HepG2 (cell line): ENCODE data around the gene LRP5. TPM values are rescaled to one million over a fixed set of nuclear protein-coding genes. Genes with fewer than 3 reads are reported as not detected.

ENCODE experiments used
- CCDC6 ChIP-seq: sonication (generic); formaldehyde crosslinking; IDR thresholded peaks from 2 replicates; pipeline ENCODE4 v1.8.1; 2022; ENCODE audit warnings: mild to moderate bottlenecking, missing genetic modification reagents, moderate library complexity
- E2F2 ChIP-seq: sonication (generic); formaldehyde crosslinking; IDR thresholded peaks from 2 replicates; pipeline ENCODE4 v1.4.0; 2020; ENCODE audit warnings: missing genetic modification reagents, borderline replicate concordance
- HMGA1 ChIP-seq: sonication (generic); formaldehyde crosslinking; conservative IDR thresholded peaks from 2 replicates; pipeline ENCODE4 v1.4.0; 2020; ENCODE audit warnings: missing genetic modification reagents
- NFIC ChIP-seq: IDR thresholded peaks from 2 replicates; pipeline ENCODE4 v1.6.1; 2012; ENCODE audit warnings: mild to moderate bottlenecking, low read length, inconsistent platforms
- NR2C2 ChIP-seq: sonication (generic); formaldehyde crosslinking; IDR thresholded peaks from 2 replicates; pipeline ENCODE4 v1.4.0; 2020; ENCODE audit warnings: missing genetic modification reagents, mild to moderate bottlenecking, moderate library complexity, borderline replicate concordance
- ZNF20 ChIP-seq: sonication (generic); formaldehyde crosslinking; IDR thresholded peaks from 2 replicates; pipeline ENCODE4 v1.4.0; 2020; ENCODE audit warnings: mild to moderate bottlenecking, moderate library complexity, missing genetic modification reagents
- ZNF230 ChIP-seq: sonication (generic); formaldehyde crosslinking; IDR thresholded peaks from 2 replicates; pipeline ENCODE4 v1.4.0; 2020; ENCODE audit warnings: mild to moderate bottlenecking, missing genetic modification reagents
- ZNF24 ChIP-seq: fragments of 450-650 bp; IDR thresholded peaks from 2 replicates; pipeline ENCODE4 v1.6.1; 2017; ENCODE audit warnings: antibody characterized with exemption, mild to moderate bottlenecking
- ZNF317 ChIP-seq: sonication (generic); formaldehyde crosslinking; IDR thresholded peaks from 2 replicates; pipeline ENCODE4 v1.5.0; 2020; ENCODE audit warnings: mild to moderate bottlenecking, missing genetic modification reagents
- polyA plus RNA-seq, 8 experiments: library from polyadenylated mRNA; depleted of rRNA in 3 of 8; stranded (reverse) in 7 of 8; unstranded in 1 of 8; fragments of >200 nt; fragmentation: Illumina TruSeq in 4 of 8; extraction: Trizol in 4 of 8; gene quantifications; 2 replicates each; pipeline versions ENCODE4 v1.2.1 to v1.2.3, GENCODE V29; 2011 to 2016; ENCODE audit warnings: low read depth in 4 of 8, missing spikeins in 1 of 8, mixed read lengths in 1 of 8; ENCODE audit not compliant: insufficient read depth in 1 of 8
- total RNA-seq, 5 experiments: library from RNA; depleted of rRNA; stranded (reverse); fragments of >200 nt; fragmentation: Illumina TruSeq; extraction: Trizol; gene quantifications; 2 replicates each; pipeline ENCODE4 v1.2.3, GENCODE V29; 2016; ENCODE audit warnings: low read depth in 1 of 5
- TF ChIP-seq, protein P1 (sequence below): sonication (generic); formaldehyde crosslinking; conservative IDR thresholded peaks from 2 replicates; pipeline ENCODE4 v1.4.0; 2020; ENCODE audit warnings: mild to moderate bottlenecking, missing genetic modification reagents, moderate library complexity
- TF ChIP-seq, protein P2 (sequence below): IDR thresholded peaks from 2 replicates; pipeline ENCODE4 v1.6.1; 2016; ENCODE audit warnings: mild to moderate bottlenecking
- TF ChIP-seq, protein P3 (sequence below): sonication (generic); formaldehyde crosslinking; IDR thresholded peaks from 2 replicates; pipeline ENCODE4; 2020; ENCODE audit warnings: missing genetic modification reagents, mild to moderate bottlenecking, borderline replicate concordance
- TF ChIP-seq, protein P4 (sequence below): sonication (generic); formaldehyde crosslinking; IDR thresholded peaks from 2 replicates; pipeline ENCODE4 v1.4.0; 2020; ENCODE audit warnings: missing genetic modification reagents

The LRP5 gene
- total and polyA plus RNA-seq, 2 of the 13 experiments (the other 11 are each of a cell fraction or from before 2014, with no cell fraction given) = 40.4 to 64.0 TPM

DNA sequence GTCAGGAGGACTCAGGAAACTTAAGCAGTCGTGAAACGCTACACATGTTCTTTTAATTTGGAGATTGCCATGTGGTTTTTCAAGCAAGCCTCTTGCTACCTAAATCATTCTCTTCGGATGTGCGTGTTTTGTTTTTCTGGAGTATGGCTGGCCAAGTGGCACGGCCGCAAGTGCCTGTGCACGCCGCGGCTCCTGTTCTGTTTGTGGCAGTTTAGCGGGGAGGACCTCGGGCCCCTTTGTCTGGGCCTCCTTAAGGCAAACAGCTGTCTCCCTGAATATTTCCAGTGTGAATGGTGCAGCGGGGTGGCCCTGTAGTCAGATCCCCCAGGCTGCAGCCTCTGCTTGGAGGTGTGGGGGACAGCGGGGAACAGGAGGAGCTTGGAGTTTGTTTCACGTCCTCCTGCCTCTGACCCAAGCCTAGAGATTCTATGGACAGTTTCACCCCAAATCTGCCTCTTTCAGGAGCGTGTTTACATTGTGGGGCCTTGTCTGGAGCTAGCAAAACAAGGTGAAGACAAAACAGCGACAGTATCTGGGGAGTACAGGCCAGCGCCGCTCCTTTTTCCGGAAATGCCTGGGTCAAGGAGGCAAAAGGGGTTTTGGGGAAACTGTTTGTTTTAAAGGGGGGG is 1.3 kb downstream of the LRP5 start (continued):
- TF ChIP-seq, protein P1, sequence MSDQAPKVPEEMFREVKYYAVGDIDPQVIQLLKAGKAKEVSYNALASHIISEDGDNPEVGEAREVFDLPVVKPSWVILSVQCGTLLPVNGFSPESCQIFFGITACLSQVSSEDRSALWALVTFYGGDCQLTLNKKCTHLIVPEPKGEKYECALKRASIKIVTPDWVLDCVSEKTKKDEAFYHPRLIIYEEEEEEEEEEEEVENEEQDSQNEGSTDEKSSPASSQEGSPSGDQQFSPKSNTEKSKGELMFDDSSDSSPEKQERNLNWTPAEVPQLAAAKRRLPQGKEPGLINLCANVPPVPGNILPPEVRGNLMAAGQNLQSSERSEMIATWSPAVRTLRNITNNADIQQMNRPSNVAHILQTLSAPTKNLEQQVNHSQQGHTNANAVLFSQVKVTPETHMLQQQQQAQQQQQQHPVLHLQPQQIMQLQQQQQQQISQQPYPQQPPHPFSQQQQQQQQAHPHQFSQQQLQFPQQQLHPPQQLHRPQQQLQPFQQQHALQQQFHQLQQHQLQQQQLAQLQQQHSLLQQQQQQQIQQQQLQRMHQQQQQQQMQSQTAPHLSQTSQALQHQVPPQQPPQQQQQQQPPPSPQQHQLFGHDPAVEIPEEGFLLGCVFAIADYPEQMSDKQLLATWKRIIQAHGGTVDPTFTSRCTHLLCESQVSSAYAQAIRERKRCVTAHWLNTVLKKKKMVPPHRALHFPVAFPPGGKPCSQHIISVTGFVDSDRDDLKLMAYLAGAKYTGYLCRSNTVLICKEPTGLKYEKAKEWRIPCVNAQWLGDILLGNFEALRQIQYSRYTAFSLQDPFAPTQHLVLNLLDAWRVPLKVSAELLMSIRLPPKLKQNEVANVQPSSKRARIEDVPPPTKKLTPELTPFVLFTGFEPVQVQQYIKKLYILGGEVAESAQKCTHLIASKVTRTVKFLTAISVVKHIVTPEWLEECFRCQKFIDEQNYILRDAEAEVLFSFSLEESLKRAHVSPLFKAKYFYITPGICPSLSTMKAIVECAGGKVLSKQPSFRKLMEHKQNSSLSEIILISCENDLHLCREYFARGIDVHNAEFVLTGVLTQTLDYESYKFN (CRISPR knock-in tag) = no peak
- no peak for TF ChIP-seq ZNF230 (CRISPR knock-in tag)
- no peak for TF ChIP-seq HMGA1 (CRISPR knock-in tag)
- no peak for TF ChIP-seq ZNF317 (CRISPR knock-in tag)
- TF ChIP-seq, protein P2, sequence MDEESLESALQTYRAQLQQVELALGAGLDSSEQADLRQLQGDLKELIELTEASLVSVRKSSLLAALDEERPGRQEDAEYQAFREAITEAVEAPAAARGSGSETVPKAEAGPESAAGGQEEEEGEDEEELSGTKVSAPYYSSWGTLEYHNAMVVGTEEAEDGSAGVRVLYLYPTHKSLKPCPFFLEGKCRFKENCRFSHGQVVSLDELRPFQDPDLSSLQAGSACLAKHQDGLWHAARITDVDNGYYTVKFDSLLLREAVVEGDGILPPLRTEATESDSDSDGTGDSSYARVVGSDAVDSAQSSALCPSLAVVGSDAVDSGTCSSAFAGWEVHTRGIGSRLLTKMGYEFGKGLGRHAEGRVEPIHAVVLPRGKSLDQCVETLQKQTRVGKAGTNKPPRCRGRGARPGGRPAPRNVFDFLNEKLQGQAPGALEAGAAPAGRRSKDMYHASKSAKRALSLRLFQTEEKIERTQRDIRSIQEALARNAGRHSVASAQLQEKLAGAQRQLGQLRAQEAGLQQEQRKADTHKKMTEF (CRISPR knock-in tag) = no peak; the same call in 1 of the 2 replicates
- no peak for TF ChIP-seq ZNF24
- no peak; the same call in 1 of the 2 replicates for TF ChIP-seq NFIC
- TF ChIP-seq NR2C2 = no peak
- TF ChIP-seq ZNF20 (CRISPR knock-in tag) = no peak
- TF ChIP-seq, protein P3, sequence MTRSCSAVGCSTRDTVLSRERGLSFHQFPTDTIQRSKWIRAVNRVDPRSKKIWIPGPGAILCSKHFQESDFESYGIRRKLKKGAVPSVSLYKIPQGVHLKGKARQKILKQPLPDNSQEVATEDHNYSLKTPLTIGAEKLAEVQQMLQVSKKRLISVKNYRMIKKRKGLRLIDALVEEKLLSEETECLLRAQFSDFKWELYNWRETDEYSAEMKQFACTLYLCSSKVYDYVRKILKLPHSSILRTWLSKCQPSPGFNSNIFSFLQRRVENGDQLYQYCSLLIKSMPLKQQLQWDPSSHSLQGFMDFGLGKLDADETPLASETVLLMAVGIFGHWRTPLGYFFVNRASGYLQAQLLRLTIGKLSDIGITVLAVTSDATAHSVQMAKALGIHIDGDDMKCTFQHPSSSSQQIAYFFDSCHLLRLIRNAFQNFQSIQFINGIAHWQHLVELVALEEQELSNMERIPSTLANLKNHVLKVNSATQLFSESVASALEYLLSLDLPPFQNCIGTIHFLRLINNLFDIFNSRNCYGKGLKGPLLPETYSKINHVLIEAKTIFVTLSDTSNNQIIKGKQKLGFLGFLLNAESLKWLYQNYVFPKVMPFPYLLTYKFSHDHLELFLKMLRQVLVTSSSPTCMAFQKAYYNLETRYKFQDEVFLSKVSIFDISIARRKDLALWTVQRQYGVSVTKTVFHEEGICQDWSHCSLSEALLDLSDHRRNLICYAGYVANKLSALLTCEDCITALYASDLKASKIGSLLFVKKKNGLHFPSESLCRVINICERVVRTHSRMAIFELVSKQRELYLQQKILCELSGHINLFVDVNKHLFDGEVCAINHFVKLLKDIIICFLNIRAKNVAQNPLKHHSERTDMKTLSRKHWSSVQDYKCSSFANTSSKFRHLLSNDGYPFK = no peak
- TF ChIP-seq E2F2 (CRISPR knock-in tag) = no peak
- no peak; the same call in 1 of the 2 replicates for TF ChIP-seq CCDC6 (CRISPR knock-in tag)
- TF ChIP-seq, protein P4, sequence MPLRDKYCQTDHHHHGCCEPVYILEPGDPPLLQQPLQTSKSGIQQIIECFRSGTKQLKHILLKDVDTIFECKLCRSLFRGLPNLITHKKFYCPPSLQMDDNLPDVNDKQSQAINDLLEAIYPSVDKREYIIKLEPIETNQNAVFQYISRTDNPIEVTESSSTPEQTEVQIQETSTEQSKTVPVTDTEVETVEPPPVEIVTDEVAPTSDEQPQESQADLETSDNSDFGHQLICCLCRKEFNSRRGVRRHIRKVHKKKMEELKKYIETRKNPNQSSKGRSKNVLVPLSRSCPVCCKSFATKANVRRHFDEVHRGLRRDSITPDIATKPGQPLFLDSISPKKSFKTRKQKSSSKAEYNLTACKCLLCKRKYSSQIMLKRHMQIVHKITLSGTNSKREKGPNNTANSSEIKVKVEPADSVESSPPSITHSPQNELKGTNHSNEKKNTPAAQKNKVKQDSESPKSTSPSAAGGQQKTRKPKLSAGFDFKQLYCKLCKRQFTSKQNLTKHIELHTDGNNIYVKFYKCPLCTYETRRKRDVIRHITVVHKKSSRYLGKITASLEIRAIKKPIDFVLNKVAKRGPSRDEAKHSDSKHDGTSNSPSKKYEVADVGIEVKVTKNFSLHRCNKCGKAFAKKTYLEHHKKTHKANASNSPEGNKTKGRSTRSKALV (CRISPR knock-in tag) = no peak
